NCI-H460 (cell line): ENCODE data around the gene FBXO9. TPM values are rescaled to one million over a fixed set of nuclear protein-coding genes. Genes with fewer than 3 reads are reported as not detected.
A peak's percentile ranks its signal among the peaks of the same experiment; 100 is the strongest.
"Not testable (repeated sequence)": the region's sequence is repeated elsewhere in the genome, so short reads cannot be mapped to it uniquely, and the experiment has no call there.

Experiments
- DNase-seq: peaks from one replicate; pipeline ENCODE4 v3.0.0-alpha.2; 2016; ENCODE audit warnings: low read depth; ENCODE audit errors: extremely low read depth
- total RNA-seq: library from RNA; depleted of rRNA; stranded (reverse); fragments of >200 nt; shearing (Covaris generic); gene quantifications from 2 replicates; pipeline ENCODE4 v1.2.3, GENCODE V29; 2014

The FBXO9 gene
- total RNA-seq, 1 experiment from 2014 or later, result 42.9 TPM

DNA sequence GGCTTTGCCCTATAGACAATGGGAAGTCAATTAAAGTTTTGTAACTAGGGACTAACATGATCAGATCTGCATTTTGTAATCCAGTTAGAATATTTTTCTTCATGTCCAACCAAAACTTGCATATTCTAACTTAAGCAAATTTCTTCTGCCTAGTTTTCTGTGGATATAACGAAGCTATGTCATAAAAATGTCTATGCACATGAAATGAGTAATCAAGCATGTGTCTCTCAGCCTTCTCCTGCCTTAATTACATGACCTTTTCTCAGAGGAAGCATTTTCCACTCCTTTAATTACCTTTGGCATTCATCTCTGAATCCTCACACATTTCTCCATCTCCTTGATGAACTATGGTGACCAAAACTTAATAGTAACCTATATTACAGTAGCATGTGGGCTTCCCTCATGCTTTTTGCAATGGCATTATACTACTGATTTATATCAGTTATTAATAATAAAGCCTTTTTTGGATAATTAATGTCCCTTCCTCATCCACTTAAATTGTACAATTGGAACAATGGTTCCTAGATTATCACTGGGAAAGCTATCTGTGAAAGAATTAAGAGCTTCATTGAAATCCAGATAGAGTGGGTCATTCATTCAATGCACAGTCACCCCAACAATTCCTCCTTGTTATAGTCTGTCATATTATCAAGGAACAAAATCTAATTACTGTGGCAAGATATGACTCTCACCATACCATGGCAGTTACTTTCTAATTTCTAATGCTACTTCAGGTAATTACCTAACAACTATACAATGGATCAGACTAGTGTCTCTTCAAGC is 19.1 kb upstream of the FBXO9 start:
- DNase-seq, result no peak

DNA sequence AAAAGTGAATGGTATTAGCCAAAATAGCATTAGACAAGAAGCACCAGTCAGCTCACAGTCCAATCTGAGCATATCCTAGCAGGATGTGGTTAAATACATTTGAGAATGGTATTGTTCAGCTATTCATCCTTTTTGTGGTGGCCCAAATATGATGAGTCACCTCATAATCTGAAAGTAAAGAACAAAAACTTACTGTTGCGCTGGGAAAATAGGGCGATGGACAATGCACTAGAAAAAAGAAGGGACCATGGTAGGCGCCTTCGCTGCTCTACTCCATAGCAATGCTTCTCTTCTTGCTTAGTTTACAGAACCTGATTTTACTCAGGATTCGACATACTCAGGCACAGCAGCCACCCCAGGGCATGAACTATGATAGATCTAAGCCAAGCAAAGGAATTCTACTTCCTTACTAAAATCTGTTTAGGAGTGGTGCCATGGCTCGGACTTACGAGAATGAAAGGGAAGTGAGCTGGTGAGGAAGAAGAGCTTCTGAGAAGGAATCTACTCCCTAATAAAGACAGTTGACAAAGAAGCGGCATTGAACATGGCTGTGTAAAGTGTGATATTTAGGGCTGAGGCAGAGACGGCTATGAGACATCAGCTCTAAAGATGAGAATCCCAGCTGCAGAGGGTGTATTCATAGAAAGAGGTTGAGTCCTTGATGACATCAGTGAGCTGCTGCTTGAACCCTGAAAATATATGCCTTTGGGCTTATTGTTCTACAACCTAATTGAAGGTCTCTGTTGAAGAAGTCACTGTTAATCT is 16.6 kb upstream of the FBXO9 start:
- DNase-seq, result no peak

DNA sequence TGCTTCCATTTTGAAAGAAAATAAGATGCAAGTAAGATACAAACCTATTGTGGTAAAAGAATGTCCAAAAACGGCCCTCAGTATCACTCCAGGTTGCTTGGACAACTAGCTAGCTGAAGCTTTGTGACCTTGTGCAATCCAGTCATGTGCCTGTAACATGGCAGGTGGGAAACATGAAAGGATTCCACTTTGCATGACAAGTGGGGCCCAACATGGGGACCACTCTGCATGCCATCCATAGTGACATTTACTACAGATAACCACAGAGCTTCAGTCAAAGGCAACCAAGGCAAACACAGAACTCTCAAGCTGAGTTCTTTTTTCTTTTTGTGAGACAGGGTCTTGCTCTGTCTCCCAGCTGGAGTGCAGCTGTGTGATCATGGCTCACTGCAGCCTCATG is 15.8 kb upstream of the FBXO9 start:
- no peak for DNase-seq

DNA sequence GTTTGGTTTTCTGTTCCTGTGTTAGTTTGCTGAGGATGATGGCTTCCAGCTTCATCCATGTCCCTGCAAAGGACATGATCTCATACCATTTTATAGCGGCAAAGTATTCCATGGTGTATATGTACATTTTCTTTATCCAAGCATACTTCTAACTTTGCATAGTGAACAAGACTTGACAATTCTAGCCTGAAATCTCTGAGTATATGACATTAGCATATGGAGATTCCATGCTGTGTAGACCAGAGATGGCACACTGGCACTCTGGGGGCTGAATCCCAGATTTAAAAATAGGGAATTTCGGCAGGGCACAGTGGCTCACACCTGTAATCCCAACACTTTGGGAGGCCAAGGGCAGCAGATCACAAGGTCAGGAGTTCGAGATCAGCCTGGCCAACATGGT is 13.1 kb upstream of the FBXO9 start:
- not testable (repeated sequence) for DNase-seq

DNA sequence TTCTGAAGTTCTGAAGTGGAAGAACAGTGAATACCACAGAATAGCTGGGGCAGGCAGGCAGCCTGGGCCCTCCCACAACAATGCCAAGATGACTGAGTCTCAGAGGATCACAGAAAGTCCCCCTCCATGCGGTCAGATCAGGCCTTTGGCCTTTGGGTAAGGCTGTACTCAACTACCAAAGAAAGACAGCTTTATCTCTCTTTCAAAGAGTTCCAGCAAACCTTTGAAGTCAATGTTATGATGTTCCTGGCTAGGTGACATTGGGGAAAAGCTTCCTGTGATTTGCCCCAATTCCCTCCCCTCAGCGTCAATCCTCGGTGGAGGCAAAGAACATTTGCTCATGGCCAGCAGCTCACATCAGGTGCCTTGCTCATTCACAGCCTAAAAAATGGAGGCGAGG is 10.7 kb upstream of the FBXO9 start:
- no peak for DNase-seq

DNA sequence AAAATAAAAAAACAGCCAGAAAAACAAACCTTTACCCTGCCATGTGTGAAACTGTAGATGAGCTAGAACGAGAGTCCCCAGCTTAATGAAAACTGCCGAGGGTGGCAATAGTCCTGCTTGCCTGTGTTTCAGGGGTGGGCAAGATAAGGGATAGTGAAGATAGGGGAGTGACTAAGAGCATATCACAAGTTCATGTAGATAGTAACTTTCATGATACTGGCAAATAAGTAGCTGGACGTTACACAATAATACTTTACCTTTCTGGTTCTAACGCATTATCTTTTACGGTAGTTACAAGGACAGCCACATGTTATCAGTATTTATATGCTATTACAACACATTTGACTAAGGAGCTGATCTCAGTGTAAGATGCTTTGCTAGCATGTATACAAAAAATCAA is 9.3 kb upstream of the FBXO9 start:
- DNase-seq, result no peak

DNA sequence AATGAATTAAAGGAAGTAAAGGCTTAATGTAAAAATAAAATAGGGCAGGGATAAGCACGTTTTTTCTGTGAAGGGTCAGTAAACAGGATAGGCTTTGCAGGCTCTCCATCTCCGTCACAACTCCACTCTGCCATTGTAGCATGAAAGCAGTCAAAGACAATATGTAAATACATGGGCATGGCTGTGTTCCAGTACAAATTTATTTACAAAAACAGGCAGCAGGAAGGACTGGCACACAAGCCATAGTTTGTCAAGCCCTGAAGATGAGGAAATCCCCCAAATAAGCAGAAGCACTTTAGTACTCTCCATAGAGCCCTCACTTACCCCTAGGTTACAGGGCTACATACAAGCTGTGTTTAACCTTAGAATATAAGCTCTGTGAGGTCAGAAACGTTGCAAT is 8.9 kb upstream of the FBXO9 start:
- DNase-seq, result no peak

DNA sequence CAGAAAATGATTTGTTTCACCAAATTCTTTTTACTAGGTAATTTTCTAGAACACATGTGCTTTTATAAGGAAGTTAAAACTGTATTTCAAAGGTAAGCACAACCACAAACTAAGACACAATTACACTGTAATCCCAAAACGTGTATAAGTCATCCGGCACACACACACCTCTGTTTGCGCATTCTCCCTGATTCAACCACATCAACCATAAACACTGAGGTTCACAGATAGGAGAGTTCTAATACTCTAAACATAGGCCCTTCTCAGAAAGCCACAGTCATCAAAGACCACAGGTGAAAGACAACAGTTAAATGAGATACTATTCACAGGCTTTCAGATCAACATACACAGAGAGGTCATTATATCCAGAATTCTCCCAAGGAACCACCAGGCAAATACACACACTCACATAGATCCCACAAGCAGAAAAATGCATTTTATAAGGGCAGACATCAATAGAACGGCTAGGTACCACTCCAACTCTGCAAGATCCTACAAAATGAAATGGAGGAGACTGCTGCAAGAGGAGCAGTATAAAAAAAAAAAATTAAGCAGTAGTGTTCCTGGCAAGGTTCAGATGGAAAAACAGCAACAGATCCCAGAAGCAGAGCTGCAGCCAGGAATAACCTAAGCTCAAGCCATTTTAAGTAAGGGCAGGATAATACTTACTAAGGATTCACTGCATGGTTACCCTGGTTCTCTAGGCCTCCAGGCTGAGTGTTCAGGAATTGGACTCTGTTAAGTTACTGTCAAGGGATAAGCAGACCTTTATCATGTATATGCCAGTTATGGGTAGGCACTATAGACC is 6.6 kb upstream of the FBXO9 start:
- DNase-seq, result no peak

DNA sequence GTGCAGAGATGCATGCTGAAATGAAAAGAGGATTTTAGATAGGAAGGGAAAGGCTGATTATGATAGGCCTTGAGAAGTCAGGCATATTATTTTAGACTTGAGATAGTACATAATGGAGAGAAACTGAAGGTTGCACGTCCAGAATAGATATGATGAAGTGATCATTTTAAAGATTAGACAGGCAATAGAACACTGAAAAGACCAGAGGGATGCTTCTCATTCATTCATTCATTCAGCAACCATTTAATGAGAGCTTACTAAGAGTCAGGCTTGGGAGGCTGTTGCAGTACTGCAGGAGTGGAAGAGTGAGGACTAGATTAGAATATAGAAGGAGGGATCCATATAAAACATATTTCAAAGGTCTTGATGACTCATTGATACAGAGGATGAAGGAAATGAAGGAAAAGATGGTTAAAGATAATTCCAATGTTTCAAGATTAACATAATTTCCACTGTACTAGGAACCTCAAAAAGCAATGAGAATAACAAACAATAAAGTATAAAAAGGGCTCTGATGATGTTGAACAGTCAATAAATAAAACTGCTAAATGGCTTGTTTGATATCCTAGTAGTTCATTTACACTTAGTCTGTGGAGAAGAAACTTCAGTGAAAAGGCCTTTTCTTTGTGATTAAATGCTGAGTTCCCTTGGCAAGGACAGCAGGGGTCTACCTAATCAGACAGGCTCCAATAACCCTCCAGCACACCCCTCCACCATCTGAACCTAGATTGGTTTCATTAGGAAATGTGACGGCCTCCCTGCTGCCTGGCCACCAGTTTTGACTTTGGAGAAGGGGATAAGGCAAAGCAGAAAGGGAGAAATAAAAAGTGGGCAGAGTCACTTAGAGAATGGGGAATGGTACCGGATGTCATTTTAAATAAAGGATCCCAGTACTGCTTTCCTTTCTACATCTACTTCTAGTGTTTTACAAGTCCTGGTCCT is 5.3 kb upstream of the FBXO9 start:
- no peak for DNase-seq

DNA sequence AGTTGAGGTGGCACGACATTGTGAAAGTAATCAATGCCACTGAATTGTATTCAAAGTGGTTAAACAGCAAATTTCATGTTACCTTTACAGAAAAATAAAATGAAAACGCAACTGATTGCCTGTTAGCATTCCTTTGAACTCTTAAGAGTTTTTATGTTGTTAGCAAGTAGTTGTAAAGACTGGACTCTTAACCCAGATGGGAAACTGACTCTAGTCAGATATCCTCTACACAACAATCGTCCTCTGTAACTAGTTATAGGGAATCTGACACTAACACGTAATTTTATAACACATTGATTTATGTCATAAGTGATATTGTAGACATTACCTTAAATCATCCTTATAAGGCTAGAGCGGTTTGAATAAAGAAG is 3.0 kb upstream of the FBXO9 start:
- DNase-seq, result no peak

DNA sequence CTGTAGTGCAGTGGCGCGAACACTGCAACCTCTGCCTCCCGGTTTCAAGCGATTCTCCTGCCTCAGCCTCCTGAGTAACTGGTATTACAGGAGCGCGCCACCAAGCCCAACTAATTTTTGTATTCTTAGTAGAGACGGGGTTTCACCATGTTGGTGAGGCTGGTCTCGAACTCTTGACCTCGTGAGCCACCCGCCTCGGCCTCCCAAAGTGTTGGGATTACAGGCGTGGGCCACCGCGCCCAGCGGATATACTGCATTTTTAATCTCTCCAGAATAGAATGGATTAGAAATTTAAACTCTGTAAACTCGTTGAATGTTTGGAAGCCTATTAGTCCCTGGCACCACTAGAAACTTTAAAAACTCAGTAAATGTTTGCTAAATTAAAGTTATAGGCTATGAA is 949 bp upstream of the FBXO9 start:
- DNase-seq, result not testable (repeated sequence)

DNA sequence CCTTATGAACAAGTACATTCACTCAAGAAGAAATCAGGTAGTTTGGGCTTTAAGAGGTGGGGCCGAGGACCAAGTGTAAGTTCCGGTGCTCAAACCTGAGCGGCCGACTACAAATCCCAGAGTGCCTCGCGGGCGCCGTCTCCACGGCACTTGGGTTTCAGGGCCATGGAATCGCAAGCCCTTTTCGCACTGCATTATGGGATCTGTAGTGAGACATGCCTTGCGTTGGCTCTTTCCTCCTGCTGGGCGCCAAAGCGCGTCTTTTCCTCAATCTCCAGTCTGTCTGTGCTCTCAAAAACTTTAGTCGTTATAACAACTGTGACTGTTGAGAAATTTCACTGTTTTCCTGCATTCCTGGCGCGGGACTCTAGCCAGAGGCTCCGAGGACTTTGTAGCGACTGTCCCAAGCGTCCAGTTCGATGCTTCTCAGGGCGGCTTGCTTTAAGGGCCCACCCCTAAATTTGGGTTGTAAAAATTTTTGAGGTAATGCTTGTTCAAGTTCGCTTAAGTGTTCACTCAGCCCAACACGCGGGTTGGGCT is 408 bp upstream of the FBXO9 start:
- peak; percentile 92 for DNase-seq

DNA sequence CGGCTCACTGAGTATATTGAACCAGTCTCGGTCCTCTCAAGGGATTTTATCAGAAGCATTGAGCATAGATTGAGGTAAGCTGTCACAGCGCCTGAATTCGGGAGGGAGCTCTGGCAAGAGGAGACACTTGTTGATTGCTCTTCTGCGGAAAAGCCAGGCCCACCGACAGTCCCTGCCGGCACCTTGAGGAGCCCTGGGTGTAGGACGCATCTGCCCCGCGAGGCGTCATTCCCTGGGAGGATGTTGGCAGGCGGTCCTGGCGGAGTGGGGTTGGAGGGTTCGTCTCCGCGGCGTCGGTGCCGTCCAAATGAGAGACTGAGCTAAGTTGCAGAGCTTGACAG is 843 bp downstream of the FBXO9 start:
- DNase-seq, result no peak

DNA sequence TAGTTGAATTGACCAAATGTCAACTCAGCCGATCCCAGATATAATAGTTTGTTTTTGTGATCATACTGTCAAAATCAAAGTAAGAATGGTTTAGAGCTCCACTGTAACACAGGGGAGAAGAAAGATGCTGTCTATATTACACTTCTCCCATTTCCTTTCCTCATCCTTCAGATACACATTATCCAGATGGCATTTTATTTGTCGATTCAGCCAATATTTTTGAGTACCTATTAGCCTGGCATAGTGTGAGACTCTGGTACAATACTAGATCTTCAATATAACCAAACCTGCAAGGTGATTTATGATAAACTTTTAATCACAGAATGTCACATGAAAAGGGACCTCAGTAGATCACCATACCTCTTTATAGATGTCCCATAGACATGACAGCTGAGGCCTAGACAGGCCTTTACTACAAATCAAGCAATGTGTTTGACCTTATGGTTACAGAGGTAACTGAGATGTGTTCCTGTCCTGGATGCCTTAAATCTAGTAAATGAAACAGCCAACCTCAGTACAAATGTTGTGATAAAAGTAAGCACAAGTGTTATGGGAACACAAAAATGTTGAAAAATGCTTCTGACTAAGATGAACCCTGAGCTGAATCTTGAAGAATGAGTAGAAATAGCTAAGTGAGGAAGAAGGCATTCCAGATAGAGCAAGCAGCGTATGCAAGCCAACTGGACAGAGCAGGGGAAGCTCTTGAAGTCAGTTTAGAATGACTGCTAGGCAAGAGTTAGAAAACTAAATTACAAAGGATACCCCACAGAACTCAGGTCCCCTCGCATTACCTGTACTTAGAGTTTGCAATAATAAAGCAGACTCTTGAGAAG is 1.9 kb downstream of the FBXO9 start:
- no peak for DNase-seq

DNA sequence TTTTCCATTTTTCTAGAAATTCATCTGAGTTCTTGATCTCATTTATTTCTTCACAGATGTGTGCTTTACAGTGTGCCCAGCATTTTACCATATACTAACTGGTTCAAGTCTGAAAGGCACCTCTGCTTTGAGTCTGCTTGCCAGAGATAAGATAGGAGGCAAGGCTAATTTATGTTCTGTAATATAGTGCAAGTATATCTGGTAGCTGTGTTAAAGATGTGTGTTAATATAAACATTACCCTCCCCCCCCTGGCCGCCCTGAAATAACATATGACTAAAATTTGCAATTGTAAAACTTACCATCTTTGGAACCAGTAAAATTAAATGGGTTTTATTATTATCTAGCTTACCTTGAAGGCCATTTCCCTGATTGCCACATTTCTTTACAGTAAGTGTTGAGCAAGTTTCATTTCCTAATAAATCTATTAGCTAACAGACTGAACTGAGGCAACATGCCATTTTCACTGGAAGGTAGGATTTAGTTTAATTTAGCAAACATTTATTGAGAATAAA is 2.7 kb downstream of the FBXO9 start:
- DNase-seq, result no peak

DNA sequence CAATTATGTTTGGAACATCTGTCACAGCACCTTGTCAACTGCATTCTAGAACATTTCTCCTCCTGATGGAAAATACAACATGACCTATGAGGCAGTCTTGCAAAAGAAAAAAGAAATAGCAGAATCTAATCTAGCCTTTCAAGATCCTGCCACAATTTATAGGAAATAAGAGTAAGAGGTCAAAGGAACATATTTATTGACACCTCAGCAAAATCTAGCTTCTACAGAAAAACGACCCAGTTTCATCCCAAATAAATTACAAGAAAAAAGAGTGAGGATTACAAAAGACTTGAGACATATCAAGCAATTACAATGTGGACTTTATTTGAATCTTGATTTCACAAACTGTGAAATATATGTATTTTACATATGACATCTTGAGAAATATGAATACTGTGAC is 4.2 kb downstream of the FBXO9 start:
- DNase-seq, result no peak

DNA sequence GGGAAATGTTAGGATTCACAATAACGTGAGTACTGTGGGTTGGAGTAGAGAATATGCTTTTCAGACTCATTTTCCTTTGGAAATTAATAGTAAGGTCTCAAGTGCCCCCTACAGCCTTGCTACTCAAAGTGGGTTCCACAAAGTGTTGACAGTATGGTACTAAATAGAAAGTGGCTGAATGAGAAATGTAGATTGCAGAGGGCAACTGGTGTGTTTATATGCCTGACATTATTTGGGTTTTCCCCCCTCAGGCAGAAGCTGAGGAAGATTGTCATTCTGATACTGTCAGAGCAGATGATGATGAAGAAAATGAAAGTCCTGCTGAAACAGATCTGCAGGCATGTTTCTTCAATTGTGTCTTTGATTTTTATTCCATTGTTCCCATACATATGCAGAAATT is 5.6 kb downstream of the FBXO9 start:
- DNase-seq, result no peak

DNA sequence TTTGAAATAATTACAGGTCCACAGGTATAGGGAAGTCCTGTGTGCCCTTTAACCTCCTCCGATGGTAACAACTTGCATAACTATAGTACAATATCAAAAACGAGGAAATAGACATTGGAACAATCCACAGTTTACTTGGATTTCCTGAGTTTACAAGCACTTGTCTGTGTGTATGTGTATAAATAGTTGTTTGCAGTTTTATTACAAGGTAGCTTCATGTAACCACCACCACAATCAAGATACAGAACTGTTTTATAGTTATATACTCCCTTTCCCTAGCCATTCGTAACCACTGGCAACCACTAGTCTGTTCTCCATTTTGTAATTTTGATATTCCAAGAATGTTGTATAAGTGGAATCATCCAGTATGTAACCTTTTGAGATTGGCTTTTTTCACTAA is 9.1 kb downstream of the FBXO9 start:
- no peak for DNase-seq

DNA sequence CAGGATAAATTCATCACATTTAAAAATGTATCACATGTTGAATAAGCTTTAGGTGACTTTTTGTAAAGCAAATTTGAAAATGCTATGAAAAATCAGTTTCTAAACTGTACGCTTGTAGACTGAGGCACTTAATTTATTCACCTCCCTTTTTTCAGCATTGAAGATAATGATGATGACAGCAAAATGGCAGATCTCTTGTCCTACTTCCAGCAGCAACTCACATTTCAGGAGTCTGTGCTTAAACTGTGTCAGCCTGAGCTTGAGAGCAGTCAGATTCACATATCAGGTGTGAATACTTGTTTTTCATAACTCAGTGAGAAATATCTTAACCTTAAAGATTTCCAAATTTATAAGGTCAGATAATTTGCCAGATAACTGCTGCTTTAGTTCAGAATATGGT is 15.6 kb downstream of the FBXO9 start:
- no peak for DNase-seq
